HL-60 (cell line): ENCODE results near the gene ACO1.

Experiments used
- DNase-seq, 2 experiments: peaks; one replicate each; pipeline ENCODE4 v3.0.0-alpha.2; 2010 to 2020; ENCODE audit warnings: low read depth in 1 of 2, low spot score in 1 of 2
- H3K27ac ChIP-seq: fragments of 250-450 bp; sonication (Bioruptor Pico); replicated peaks from 2 replicates; pipeline ENCODE4 v1.5.1; 2020; ENCODE audit warnings: mild to moderate bottlenecking, moderate library complexity
- H3K27me3 ChIP-seq: fragments of 250-450 bp; sonication (Bioruptor Pico); 2 replicates; pipeline ENCODE4 v1.5.1; 2021; ENCODE audit warnings: mild to moderate bottlenecking, moderate library complexity; ENCODE audit not compliant: insufficient read depth, poor library complexity, severe bottlenecking
- H3K4me3 ChIP-seq: replicated peaks from 2 replicates; pipeline ENCODE4 v1.5.1; 2011; ENCODE audit warnings: mild to moderate bottlenecking, control low read depth, low read length; ENCODE audit not compliant: insufficient read depth
- GABPA ChIP-seq: IDR thresholded peaks from 2 replicates; pipeline ENCODE4 v1.6.1; 2012; ENCODE audit warnings: low read depth
- POLR2AphosphoS5 ChIP-seq: IDR thresholded peaks from 2 replicates; pipeline ENCODE4 v1.6.1; 2012; ENCODE audit warnings: low read depth
- SPI1 ChIP-seq: IDR thresholded peaks from 2 replicates; pipeline ENCODE4 v1.6.1; 2012; ENCODE audit warnings: low read depth, mild to moderate bottlenecking, borderline replicate concordance
- TF ChIP-seq, protein P1 (sequence below): IDR thresholded peaks from one replicate; pipeline ENCODE4 v1.5.1; 2011; ENCODE audit warnings: low read length, control low read depth, inconsistent platforms; ENCODE audit not compliant: insufficient read depth
- TF ChIP-seq, protein P2 (sequence below): IDR thresholded peaks from 2 replicates; pipeline ENCODE4 v1.6.1; 2012; ENCODE audit warnings: low read depth; ENCODE audit not compliant: insufficient replicate concordance

Gene ACO1

DNA sequence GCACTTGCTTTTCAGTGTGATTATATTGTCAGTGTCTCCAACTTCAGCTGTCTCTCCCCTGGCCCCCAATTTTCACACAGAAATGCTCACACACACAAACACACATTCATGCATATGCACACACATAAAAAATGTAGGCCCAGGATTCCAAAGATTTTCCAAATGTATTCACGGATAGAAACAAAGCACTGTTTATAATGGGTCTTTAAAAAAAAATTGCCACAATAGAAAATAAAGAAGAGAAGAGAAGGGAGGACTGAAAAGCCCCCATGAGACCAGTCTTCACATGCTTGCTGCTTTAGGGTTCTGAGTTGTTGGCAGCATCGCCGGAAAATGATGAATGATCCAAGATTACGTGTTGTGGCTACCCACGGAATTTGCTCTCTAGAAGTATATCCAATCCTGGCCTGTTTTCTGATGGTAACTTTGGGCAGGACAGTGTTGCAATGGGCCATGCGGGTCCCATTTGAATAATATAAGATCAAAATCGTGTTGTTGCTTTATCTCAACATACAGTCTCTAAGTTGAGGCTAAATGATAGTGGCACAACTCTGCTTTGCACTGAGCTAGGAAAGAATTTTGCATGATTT, 36.2 kb upstream of the ACO1 start:
- no peak overlapping the region for H3K4me3 ChIP-seq
- H3K27me3 ChIP-seq = no peaks in the 10 kb centered on the region
- H3K27ac ChIP-seq = no peak overlapping the region
- TF ChIP-seq GABPA (no peak), SPI1 (no peak), POLR2AphosphoS5 (no peak)
- TF ChIP-seq, protein P1, sequence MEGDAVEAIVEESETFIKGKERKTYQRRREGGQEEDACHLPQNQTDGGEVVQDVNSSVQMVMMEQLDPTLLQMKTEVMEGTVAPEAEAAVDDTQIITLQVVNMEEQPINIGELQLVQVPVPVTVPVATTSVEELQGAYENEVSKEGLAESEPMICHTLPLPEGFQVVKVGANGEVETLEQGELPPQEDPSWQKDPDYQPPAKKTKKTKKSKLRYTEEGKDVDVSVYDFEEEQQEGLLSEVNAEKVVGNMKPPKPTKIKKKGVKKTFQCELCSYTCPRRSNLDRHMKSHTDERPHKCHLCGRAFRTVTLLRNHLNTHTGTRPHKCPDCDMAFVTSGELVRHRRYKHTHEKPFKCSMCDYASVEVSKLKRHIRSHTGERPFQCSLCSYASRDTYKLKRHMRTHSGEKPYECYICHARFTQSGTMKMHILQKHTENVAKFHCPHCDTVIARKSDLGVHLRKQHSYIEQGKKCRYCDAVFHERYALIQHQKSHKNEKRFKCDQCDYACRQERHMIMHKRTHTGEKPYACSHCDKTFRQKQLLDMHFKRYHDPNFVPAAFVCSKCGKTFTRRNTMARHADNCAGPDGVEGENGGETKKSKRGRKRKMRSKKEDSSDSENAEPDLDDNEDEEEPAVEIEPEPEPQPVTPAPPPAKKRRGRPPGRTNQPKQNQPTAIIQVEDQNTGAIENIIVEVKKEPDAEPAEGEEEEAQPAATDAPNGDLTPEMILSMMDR = no peak
- TF ChIP-seq, protein P2, sequence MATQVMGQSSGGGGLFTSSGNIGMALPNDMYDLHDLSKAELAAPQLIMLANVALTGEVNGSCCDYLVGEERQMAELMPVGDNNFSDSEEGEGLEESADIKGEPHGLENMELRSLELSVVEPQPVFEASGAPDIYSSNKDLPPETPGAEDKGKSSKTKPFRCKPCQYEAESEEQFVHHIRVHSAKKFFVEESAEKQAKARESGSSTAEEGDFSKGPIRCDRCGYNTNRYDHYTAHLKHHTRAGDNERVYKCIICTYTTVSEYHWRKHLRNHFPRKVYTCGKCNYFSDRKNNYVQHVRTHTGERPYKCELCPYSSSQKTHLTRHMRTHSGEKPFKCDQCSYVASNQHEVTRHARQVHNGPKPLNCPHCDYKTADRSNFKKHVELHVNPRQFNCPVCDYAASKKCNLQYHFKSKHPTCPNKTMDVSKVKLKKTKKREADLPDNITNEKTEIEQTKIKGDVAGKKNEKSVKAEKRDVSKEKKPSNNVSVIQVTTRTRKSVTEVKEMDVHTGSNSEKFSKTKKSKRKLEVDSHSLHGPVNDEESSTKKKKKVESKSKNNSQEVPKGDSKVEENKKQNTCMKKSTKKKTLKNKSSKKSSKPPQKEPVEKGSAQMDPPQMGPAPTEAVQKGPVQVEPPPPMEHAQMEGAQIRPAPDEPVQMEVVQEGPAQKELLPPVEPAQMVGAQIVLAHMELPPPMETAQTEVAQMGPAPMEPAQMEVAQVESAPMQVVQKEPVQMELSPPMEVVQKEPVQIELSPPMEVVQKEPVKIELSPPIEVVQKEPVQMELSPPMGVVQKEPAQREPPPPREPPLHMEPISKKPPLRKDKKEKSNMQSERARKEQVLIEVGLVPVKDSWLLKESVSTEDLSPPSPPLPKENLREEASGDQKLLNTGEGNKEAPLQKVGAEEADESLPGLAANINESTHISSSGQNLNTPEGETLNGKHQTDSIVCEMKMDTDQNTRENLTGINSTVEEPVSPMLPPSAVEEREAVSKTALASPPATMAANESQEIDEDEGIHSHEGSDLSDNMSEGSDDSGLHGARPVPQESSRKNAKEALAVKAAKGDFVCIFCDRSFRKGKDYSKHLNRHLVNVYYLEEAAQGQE = no peak
- DNase-seq = no peak

DNA sequence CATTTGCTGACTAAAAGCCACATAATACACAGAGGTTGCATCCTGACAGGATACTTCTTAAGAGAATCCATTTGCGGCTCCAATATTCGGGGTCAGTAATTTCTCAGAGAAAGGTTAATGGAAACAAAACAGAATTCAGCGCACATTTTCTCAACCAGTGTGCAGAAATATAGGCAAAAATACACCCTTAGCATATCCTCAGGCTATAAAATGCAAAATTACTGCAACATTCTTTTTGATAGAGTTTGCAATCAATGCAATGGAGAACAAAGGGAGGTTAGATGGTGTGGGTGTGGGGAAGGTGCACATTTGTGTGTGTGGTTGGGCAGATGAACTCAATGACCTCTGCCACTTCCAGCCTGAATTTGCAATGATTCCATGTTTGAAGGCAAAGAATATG, 35.4 kb upstream of the ACO1 start:
- Histone ChIP-seq H3K27me3 (no peaks in the 10 kb centered on the region), H3K27ac (no peak overlapping the region), H3K4me3 (no peak overlapping the region)
- no peak for DNase-seq
- TF ChIP-seq, protein P1 = no peak
- no peak for TF ChIP-seq POLR2AphosphoS5
- no peak for TF ChIP-seq GABPA
- TF ChIP-seq, protein P2 = no peak
- TF ChIP-seq SPI1 = no peak

DNA sequence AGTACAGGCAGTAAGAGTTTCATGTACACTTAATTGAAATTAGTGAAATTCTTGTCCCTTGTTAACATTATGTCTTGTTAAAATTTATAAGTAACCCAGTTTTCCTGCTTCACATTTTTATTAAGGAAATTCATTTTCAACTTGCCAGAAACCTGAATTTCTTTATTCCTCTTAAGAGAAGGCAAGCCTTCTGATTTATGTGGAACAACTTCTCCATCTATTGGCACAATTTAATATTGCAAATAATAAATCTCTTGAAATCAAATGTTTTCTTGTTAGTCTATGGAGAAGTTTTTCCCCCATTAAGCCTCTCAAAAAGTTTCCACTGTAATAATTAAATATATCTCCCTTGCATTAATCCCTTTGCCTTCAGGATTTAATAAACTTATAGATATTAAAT, 33.8 kb upstream of the ACO1 start:
- no peaks in the 10 kb centered on the region for H3K27me3 ChIP-seq
- no peak overlapping the region for H3K27ac ChIP-seq
- no peak for DNase-seq
- H3K4me3 ChIP-seq = no peak overlapping the region
- TF ChIP-seq, protein P2 = no peak
- TF ChIP-seq, protein P1 = no peak
- TF ChIP-seq SPI1 (no peak), POLR2AphosphoS5 (no peak), GABPA (no peak)
